ENCODE data around the gene WWOX.

Gene WWOX

GRCh38 chr16:78982096-78982744 is 882.8 kb downstream of the WWOX start:
- no peak for DNase-seq
- H3K9ac ChIP-seq (ENCODE audit: low read length), result no peak overlapping the region
- no peak overlapping the region for H2BK15ac ChIP-seq (replicated peaks; ENCODE audit: low read depth)
- H4K8ac ChIP-seq (ENCODE audit: low read depth, low read length), result no peak overlapping the region
- no peaks in the 10 kb centered on the region for H3K79me2 ChIP-seq (ENCODE audit: control insufficient read depth, insufficient read depth, low read length)
- no peak overlapping the region for H3K4me3 ChIP-seq (ENCODE audit: low read length)
- WGBS (ENCODE audit: extremely low coverage, insufficient coverage, low lambda C conversion rate), result no CpG with 5 or more reads among the region's 10 CpGs
- H2BK120ac ChIP-seq (ENCODE audit: low read depth, low read length), result no peak overlapping the region
- H3K27me3 ChIP-seq (ENCODE audit: insufficient read depth, low read length, poor library complexity), result no peaks in the 10 kb centered on the region
- H2AK5ac ChIP-seq (ENCODE audit: low read length), result no peak overlapping the region
- H2BK5ac ChIP-seq (ENCODE audit: low read length), result no peak overlapping the region
- no peak overlapping the region for H3K56ac ChIP-seq (ENCODE audit: low read length)
- no peak overlapping the region for H3K27ac ChIP-seq (ENCODE audit: low read depth, low read length)
- H3K23ac ChIP-seq (ENCODE audit: low read length), result no peak overlapping the region
- no peak overlapping the region for H3K4ac ChIP-seq (ENCODE audit: low read depth, low read length)
- H3K36me3 ChIP-seq (ENCODE audit: control insufficient read depth, insufficient read depth, low read length), result no peaks in the 10 kb centered on the region
- H3K4me1 ChIP-seq (ENCODE audit: control insufficient read depth, low read depth, low read length), result no peaks in the 10 kb centered on the region
- H4K5ac ChIP-seq (ENCODE audit: low read length), result no peak overlapping the region
- no peak overlapping the region for H3K18ac ChIP-seq (ENCODE audit: low read length)
- H3K4me2 ChIP-seq (ENCODE audit: low read length), result no peak overlapping the region
- H3K79me1 ChIP-seq (ENCODE audit: low read length), result no peaks in the 10 kb centered on the region

- H3K36me3 ChIP-seq (ENCODE audit: control insufficient read depth, insufficient read depth, low read length), result no peaks in the 10 kb centered on the region
- no peaks in the 10 kb centered on the region for H3K27me3 ChIP-seq (ENCODE audit: insufficient read depth, low read length, poor library complexity)
- H3K79me2 ChIP-seq (ENCODE audit: control insufficient read depth, insufficient read depth, low read length), result no peaks in the 10 kb centered on the region
- no peak overlapping the region for H3K27ac ChIP-seq (ENCODE audit: low read depth, low read length)
- H4K5ac ChIP-seq (ENCODE audit: low read length), result no peak overlapping the region
- no peak overlapping the region for H3K9ac ChIP-seq (ENCODE audit: low read length)
- no peak overlapping the region for H2BK5ac ChIP-seq (ENCODE audit: low read length)
- H3K4me2 ChIP-seq (ENCODE audit: low read length), result no peak overlapping the region
- no peak overlapping the region for H2BK120ac ChIP-seq (ENCODE audit: low read depth, low read length)
- DNase-seq, result no peak
- no peak overlapping the region for H2BK15ac ChIP-seq (replicated peaks; ENCODE audit: low read depth)
- no CpG with 5 or more reads among the region's 3 CpGs for WGBS (ENCODE audit: extremely low coverage, insufficient coverage, low lambda C conversion rate)
- no peak overlapping the region for H4K8ac ChIP-seq (ENCODE audit: low read depth, low read length)
- H3K79me1 ChIP-seq (ENCODE audit: low read length), result no peaks in the 10 kb centered on the region
- no peak overlapping the region for H3K23ac ChIP-seq (ENCODE audit: low read length)
- H3K4me1 ChIP-seq (ENCODE audit: control insufficient read depth, low read depth, low read length), result no peaks in the 10 kb centered on the region
- no peak overlapping the region for H3K18ac ChIP-seq (ENCODE audit: low read length)
- no peak overlapping the region for H2AK5ac ChIP-seq (ENCODE audit: low read length)
- H3K4me3 ChIP-seq (ENCODE audit: low read length), result no peak overlapping the region
- no peak overlapping the region for H3K4ac ChIP-seq (ENCODE audit: low read depth, low read length)
- H3K56ac ChIP-seq (ENCODE audit: low read length), result no peak overlapping the region
Measured at GRCh38 chr16:78984324-78984723, 884.9 kb downstream of the WWOX start.

GRCh38 chr16:78984887-78985464 is 885.5 kb downstream of the WWOX start:
- Histone ChIP-seq H3K4me2 (ENCODE audit: low read length) (no peak overlapping the region), H4K8ac (ENCODE audit: low read depth, low read length) (no peak overlapping the region), H4K5ac (ENCODE audit: low read length) (no peak overlapping the region), H3K4me1 (ENCODE audit: control insufficient read depth, low read depth, low read length) (no peaks in the 10 kb centered on the region), H3K27ac (ENCODE audit: low read depth, low read length) (no peak overlapping the region), H3K36me3 (ENCODE audit: control insufficient read depth, insufficient read depth, low read length) (no peaks in the 10 kb centered on the region), H3K23ac (ENCODE audit: low read length) (no peak overlapping the region), H3K9ac (ENCODE audit: low read length) (no peak overlapping the region), H3K18ac (ENCODE audit: low read length) (no peak overlapping the region), H2BK120ac (ENCODE audit: low read depth, low read length) (no peak overlapping the region), H2BK15ac (replicated peaks; ENCODE audit: low read depth) (no peak overlapping the region), H3K56ac (ENCODE audit: low read length) (no peak overlapping the region), H3K79me1 (ENCODE audit: low read length) (no peaks in the 10 kb centered on the region), H3K79me2 (ENCODE audit: control insufficient read depth, insufficient read depth, low read length) (no peaks in the 10 kb centered on the region), H3K27me3 (ENCODE audit: insufficient read depth, low read length, poor library complexity) (no peaks in the 10 kb centered on the region), H3K4ac (ENCODE audit: low read depth, low read length) (no peak overlapping the region), H3K4me3 (ENCODE audit: low read length) (no peak overlapping the region), H2AK5ac (ENCODE audit: low read length) (no peak overlapping the region), H2BK5ac (ENCODE audit: low read length) (no peak overlapping the region)
- peak; percentile 8 for DNase-seq
- no CpG with 5 or more reads among the region's 12 CpGs for WGBS (ENCODE audit: extremely low coverage, insufficient coverage, low lambda C conversion rate)

- Histone ChIP-seq H3K4me2 (ENCODE audit: low read length) (no peak overlapping the region), H4K5ac (ENCODE audit: low read length) (no peak overlapping the region), H3K36me3 (ENCODE audit: control insufficient read depth, insufficient read depth, low read length) (no peaks in the 10 kb centered on the region), H2AK5ac (ENCODE audit: low read length) (no peak overlapping the region), H3K79me1 (ENCODE audit: low read length) (no peaks in the 10 kb centered on the region), H3K4me1 (ENCODE audit: control insufficient read depth, low read depth, low read length) (no peaks in the 10 kb centered on the region), H3K4me3 (ENCODE audit: low read length) (no peak overlapping the region), H3K9ac (ENCODE audit: low read length) (no peak overlapping the region), H3K27ac (ENCODE audit: low read depth, low read length) (no peak overlapping the region), H3K23ac (ENCODE audit: low read length) (no peak overlapping the region), H2BK15ac (replicated peaks; ENCODE audit: low read depth) (no peak overlapping the region), H3K79me2 (ENCODE audit: control insufficient read depth, insufficient read depth, low read length) (no peaks in the 10 kb centered on the region), H3K56ac (ENCODE audit: low read length) (no peak overlapping the region), H3K27me3 (ENCODE audit: insufficient read depth, low read length, poor library complexity) (no peaks in the 10 kb centered on the region), H3K4ac (ENCODE audit: low read depth, low read length) (no peak overlapping the region), H2BK5ac (ENCODE audit: low read length) (no peak overlapping the region), H3K18ac (ENCODE audit: low read length) (no peak overlapping the region), H4K8ac (ENCODE audit: low read depth, low read length) (no peak overlapping the region), H2BK120ac (ENCODE audit: low read depth, low read length) (no peak overlapping the region)
- WGBS (ENCODE audit: extremely low coverage, insufficient coverage, low lambda C conversion rate), result no CpG with 5 or more reads among the region's 13 CpGs
- DNase-seq, result no peak
Measured at GRCh38 chr16:78985716-78986605, 886.5 kb downstream of the WWOX start.

- Histone ChIP-seq H3K79me2 (ENCODE audit: control insufficient read depth, insufficient read depth, low read length) (no peaks in the 10 kb centered on the region), H2BK15ac (replicated peaks; ENCODE audit: low read depth) (no peak overlapping the region), H2BK5ac (ENCODE audit: low read length) (no peak overlapping the region), H3K36me3 (ENCODE audit: control insufficient read depth, insufficient read depth, low read length) (no peaks in the 10 kb centered on the region), H4K8ac (ENCODE audit: low read depth, low read length) (no peak overlapping the region), H2AK5ac (ENCODE audit: low read length) (no peak overlapping the region), H3K4me3 (ENCODE audit: low read length) (no peak overlapping the region), H3K23ac (ENCODE audit: low read length) (no peak overlapping the region), H3K27me3 (ENCODE audit: insufficient read depth, low read length, poor library complexity) (no peaks in the 10 kb centered on the region), H3K9ac (ENCODE audit: low read length) (no peak overlapping the region), H3K4ac (ENCODE audit: low read depth, low read length) (no peak overlapping the region), H3K56ac (ENCODE audit: low read length) (no peak overlapping the region), H4K5ac (ENCODE audit: low read length) (no peak overlapping the region), H3K79me1 (ENCODE audit: low read length) (no peaks in the 10 kb centered on the region), H3K4me1 (ENCODE audit: control insufficient read depth, low read depth, low read length) (no peaks in the 10 kb centered on the region), H3K18ac (ENCODE audit: low read length) (no peak overlapping the region), H2BK120ac (ENCODE audit: low read depth, low read length) (no peak overlapping the region), H3K27ac (ENCODE audit: low read depth, low read length) (no peak overlapping the region), H3K4me2 (ENCODE audit: low read length) (no peak overlapping the region)
- WGBS (ENCODE audit: extremely low coverage, insufficient coverage, low lambda C conversion rate), result no CpG with 5 or more reads among the region's 8 CpGs
- DNase-seq, result no peak
Measured at GRCh38 chr16:78987666-78988065, 888.2 kb downstream of the WWOX start.

Data from mesendoderm (in vitro differentiated cells).